HG02642 (cell line): ENCODE results near the gene PRKCB.
"Not testable (repeated sequence)": the region's sequence is repeated elsewhere in the genome, so short reads cannot be mapped to it uniquely, and the experiment has no call there.

ENCODE experiments used
- ATAC-seq: cut with Tn5 transposase; IDR thresholded peaks from one replicate; pipeline ENCODE4 v1.9.1; 2021; ENCODE audit warnings: mild to moderate bottlenecking; ENCODE audit not compliant: unreplicated experiment, poor library complexity

The PRKCB gene

DNA sequence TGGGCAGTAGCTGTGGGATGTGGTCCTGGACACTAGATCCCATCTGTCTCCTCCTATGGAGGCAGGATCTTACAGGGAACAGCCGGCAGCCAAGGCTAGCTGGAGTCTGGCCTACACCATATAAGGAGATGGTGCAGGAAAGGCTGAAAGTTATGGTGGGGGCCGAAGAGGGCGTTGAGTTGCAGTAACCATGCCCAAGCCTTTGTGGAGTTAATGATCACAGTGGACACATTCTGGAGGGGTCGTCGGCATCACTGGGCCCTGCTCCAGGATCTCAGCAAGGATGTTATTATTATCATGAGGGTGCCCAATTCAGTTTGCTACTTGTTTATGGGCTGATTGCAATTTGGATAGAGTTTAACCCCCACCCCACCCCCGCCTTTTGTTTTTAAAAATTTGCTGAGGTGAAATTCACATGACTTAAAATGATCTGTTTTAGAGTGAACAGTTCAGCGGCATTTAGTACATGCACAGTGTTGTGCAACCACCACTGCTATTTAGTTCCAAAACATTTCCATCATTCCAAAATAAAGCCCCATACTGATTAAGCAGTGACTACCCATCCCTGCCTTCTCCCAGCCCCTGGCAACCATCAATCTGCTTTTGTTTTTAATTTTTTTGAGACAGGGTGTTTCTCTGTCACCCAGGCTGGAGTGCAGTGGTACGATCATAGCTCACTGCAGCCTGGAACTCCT, 236.0 kb downstream of the PRKCB start:
- no peak for ATAC-seq

DNA sequence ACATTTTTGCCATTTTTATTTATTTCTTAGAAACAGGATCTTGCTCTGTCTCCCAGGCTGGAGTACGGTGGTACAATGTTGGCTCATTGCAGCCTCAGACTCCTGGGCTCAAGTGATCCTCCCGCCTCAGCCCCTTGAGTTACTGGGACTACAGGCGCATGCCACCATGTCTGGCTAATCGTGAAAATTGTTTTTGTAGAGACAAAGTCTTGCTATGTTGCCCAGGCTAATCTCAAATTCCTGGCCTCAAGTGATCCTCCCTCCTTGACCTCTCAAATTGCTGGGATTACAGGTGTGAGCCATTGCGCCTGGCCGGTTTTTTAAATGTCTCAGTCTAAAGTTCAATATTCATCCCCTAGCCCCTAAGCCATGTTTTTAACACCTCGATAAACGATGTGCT, 237.5 kb downstream of the PRKCB start:
- ATAC-seq, result no peak

DNA sequence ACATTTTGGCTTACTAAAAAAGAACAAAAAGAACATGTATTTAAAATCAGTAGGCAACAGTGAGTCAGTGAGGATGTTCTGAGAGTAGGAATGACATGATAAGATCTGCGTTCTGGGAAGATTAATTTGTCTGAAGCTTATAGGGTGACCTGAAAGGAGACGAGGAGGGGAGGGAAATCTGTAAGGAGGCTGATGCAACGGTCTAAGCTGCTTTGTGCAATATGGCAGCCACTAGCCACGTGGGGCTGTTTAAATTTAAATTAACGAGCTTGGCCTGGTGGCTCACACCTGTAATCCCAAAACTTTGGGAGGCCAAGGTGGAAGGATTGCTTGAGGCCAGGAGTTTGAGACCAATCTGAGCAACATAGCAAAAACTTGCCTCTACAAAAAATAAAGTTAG, 238.8 kb downstream of the PRKCB start:
- ATAC-seq, result no peak

DNA sequence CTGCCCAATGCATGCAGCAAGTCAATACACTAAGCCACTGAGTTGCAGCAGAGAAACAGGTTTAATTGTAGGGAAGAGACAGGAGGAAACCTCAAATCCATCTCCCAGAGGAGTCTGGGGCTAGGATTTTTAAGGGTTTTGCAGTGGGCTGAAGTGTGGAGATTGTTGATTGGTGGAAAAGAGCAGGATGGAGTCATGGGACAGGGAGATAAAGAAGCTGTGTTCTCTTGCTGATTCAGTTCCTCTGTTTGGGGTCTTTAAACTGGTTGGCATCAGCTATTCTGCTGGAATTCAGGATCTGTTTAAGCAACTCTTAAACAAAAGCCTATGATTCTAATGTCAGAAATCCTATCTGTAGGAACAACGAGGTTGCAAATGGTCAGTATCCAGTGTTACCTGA, 239.5 kb downstream of the PRKCB start:
- no peak for ATAC-seq

DNA sequence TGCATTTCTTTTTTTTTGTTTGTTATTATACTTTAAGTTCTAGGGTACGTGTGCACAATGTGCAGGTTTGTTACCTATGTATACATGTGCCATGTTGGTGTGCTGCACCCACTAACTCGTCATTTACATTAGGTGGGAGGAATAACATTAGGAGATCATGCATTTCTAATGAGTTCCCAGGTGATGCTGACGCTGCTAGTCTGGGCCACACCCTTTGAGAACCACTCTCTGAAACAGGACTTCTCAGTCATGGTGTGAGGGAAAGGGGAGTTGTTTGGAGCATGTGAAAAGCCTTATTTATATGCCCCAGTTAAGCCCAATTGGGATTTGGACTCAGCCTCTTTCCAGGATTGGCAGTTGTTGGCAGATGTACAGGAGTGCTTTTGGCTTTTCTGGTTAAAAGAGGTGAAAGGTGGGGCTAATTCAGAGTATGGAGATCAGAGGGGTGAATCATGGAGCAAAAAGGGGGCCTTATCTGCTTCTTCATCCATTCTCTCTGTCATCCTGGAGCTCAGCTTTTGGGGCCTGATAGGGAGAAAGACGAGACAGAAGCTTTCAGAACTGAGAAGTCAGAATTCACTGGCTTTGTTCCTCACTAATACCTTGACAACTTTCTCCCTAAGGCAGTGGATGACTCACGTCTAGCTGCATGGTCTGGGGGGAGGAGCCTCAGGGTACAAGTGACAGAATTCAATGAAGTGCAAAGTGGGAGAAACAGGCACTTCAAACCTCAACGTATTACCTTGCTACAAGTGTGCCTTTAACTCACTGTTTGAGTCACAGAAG, 240.3 kb downstream of the PRKCB start:
- no peak for ATAC-seq

DNA sequence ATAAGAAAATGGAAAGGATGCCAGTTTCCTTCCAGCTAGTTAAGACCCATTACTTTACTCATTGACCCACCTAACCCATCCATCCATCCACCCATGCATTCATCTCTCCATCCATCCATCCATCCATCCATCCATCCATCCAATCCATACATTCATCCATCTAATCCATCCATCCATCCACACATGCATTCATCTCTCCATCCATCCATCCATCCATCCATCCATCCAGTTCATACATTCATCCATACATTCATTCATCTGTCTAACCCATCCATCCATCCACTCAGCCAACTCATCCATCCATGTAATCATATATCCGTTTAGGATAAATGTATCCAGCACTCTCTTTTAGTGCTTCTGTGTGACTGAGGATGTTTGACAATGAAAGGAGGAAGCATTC, 241.5 kb downstream of the PRKCB start:
- ATAC-seq, result no peak

DNA sequence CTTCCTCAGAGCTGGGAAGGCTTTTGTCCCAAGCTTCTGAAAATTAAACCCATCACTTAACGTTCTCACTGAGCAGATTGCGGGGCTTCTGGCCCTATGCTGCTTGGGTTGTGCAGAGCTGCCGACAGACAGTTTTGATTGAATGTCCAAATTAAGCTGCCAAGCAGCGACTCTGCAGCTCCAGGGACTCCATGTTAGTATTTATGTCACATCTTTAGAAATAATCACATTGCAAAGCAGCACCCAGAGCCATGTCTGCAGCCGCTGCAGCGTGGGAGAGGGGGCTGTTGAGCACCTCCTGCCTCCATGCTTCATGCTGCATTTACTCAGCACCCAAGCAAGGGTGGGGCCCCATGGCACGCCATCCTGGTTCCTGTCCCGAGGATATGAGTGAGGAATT, 242.2 kb downstream of the PRKCB start:
- ATAC-seq, result no peak

DNA sequence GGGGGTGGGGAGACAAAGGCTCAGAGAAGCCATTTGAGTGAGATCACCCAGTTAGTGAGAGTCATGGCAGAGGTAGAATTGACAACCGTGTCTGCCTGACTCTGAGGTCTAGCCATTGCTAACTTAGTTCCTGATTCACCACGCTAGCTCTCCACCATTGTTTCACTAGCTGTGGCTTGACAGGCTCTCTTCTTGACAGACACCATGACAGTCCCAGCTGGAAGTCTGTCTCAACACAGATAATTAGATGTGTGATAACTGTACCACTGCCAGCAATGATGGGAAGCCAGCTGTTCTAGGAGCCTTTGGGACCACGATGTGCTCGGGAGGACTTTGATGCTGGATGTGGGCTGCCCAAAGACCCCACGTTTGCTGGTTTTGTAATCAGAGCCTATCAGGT, 249.9 kb downstream of the PRKCB start:
- no peak for ATAC-seq

DNA sequence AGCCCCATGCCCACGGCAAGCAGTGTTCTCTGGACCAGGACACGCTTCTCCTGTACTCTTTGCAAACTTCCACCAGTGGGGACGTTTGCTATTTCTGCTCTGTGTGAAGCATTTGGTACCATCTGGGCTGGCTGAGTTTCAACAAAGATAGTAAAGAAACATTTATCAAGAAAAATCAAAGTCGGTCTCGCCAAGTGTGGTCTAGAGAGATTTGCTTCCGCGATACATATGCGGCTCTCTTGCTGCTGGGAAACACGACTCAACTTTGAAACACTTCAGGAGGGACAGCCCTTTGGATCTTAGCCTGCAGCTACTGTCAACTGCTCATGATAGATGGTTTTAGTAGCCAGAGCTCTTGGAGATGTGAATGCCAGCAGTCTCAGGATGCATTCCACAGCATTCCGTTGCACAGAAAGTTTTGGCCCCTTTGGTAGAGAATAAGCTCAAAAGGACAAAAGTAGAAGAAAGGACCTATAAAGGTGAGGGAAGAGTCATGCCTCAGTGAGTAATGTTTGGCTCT, 252.2 kb downstream of the PRKCB start:
- no peak for ATAC-seq

DNA sequence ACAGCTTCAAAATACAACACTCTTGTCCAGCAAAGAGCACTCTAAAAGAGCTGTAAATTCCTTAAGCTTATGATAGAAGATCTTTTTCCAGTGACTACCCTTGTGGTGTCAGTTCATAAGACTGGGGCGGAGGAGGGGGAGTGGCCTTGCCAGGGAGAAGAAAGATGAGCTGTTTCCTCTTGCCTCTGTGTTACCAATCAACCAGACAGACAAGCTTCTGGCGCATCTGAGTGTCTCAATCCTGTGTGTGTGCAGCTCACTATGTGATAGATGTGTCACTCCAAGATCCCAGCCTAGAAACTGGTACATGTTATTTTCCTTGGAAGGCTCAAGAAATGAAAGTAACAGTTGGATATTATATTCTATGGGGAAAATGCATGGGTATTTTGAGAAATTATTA, 253.0 kb downstream of the PRKCB start:
- ATAC-seq, result no peak

DNA sequence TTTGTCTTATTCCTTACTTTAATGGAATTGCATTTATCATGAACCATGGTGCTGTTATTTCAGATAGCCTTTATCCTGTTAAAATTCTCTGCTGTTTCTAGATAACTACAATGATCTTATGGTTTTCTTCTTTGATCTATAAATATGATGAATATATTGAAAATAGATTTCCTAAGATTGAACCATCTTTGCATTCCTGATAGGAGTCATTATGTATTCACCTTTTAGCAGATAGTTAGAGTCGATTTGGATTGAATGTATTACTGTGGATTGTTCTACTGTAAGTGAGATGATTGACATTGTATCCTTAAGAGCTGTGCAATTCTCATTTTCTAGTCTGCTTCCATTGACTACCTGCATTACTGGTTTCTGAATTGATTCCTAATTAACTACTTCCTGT, 255.3 kb downstream of the PRKCB start:
- no peak for ATAC-seq

DNA sequence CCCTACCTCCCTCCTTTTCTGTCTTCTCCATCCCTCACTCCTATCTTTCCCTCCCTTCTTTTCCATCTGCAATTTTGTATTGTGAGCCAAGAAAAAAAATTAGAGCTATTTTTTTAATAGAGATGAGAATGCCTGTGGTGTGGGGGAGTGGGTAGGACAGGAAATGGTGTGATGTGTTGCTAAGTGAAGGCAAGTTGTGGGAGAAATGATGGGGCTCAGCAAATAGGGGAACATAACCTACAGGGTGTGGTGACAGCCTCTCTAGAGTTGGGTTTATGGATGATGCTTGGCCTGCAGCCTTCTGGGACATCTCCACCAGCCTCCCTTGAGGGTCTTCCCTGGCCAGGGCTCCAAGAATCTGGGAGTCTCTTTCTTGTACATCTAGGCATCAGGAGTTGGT, 257.3 kb downstream of the PRKCB start:
- ATAC-seq, result no peak

DNA sequence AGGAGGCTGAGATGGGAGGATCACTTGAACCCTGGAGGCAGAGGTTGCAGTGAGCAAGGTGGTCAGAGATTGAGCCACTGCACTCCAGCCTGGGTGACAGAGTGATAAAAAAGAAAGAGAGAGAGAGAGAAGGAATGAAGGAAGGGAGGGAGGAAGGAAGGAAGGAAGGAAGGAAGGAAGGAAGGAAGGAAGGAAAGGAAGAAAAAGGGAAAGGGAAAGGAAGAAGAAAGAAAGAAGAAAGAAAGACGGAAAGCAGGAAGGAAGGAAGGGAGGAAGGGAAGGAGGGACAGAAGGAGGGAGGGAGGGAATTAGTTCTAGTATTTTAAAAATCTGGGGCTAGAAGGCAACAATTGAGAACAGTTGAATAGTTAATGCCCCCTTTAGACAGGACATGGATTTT, 258.9 kb downstream of the PRKCB start:
- ATAC-seq, result no peak

DNA sequence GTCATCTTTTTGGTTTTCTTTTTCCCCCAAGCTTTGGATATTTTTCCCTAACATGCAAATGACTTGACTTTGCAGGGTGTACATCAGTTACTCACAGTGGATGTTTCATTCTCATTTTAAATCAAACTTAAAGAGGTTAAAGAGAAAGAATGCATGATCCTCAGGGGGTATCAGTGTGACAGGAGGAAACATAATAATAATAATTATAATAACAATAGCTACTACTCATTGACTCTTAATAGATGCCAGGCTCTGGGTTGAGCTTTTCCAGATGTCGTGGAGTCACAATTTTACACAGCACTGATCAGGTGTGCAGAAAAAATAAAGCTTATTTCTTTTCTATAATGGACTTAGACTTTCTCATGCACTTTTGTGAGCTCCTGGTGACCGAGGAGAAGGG, 263.1 kb downstream of the PRKCB start:
- ATAC-seq, result no peak

DNA sequence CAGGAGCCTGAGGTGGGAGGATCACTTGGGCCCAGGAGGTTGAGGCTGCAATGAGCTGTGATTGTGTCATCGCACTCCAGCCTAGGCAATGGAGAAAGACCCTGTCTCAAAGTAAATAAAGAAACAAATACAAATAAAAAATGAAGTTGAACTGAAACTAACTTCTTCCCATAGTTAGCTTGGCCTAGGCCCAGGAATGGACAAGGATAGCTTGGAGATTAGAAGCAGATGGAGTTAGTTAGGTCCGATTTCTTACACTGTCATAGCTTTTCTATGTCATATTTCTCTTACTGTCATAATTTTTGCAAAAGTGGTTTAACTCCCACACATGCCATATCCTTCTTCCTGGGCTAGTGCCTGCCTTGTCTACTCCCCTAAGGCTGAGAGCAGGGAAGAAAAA, 265.6 kb downstream of the PRKCB start:
- no peak for ATAC-seq

DNA sequence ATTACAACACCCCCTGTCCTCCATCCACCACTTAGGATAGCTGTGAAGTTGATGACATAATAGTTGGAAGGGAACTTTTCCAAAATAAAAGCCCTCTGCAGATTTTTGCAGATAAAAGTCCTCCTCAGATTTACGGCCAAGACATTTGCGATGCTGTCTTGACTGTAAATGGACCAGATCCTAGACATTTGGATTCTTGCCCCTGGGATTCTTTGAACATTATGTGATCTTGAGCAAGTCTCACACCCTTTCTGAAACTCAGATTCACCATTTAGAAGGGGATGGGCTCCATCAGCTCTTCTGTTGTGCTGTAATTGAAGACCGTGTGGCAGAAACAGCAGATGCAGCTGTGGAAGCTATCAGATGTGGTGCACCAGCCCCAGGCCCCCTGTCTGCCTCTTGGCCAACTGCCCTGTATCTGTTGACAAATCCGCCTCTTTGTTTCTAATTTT, 266.5 kb downstream of the PRKCB start:
- no peak for ATAC-seq

DNA sequence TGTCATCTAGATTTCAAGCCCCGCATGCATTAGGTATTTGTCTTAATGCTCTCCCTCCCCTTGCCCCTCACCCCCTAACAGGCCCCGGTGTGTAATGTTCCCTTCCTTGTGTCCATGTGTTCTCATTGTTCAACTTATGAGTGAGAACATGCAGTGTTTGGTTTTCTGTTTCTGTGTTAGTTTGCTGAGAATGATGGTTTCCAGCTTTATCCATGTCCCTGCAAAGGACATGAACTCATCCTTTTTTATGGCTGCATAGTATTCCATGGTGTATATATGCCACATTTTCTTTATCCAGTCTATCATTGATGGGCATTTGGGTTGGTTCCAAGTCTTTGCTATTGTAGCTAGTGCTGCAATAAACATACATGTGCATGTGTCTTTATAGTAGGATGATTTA, 269.7 kb downstream of the PRKCB start:
- ATAC-seq, result not testable (repeated sequence)

DNA sequence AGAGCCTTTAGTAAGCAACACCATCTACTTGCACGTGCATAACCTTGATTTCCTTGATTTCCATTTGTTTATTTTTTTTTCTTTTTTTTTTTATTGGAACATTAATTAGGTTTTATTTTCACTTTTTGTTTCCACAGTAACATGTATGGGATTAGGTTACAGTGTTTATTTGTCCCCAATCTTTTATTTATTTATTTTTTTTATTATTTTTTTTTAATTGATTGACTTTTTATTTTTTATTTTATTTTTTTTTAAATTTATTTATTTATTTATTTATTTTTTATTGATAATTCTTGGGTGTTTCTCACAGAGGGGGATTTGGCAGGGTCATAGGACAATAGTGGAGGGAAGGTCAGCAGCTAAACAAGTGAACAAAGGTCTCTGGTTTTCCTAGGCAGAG, 272.3 kb downstream of the PRKCB start:
- ATAC-seq, result not testable (repeated sequence)

DNA sequence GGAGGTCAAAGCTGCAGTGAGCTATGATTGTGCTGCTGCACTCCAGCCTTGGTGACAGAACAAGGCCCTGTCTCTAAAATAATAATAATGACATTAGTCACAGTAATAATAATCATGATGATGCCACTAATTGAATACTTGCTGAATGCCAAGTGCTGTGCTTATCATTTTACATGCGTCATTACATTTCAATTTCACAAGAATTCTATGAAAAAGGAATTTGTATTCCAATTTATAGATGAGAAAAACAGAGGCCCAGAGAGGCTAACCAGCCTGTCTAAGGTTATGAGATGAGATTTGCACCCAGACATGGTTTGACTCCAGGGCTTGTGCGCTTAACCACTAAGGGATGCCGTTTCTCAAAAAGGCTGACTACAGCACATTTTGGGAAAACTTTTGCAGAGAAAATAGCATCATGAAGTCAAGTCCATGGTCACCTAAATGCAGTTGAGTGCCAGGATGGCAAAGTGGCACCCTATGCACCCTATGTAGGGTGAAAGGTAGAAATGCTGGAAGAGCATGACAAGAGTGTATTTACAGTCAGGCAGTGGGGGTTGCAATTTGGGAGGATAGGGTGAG, 276.0 kb downstream of the PRKCB start:
- no peak for ATAC-seq

DNA sequence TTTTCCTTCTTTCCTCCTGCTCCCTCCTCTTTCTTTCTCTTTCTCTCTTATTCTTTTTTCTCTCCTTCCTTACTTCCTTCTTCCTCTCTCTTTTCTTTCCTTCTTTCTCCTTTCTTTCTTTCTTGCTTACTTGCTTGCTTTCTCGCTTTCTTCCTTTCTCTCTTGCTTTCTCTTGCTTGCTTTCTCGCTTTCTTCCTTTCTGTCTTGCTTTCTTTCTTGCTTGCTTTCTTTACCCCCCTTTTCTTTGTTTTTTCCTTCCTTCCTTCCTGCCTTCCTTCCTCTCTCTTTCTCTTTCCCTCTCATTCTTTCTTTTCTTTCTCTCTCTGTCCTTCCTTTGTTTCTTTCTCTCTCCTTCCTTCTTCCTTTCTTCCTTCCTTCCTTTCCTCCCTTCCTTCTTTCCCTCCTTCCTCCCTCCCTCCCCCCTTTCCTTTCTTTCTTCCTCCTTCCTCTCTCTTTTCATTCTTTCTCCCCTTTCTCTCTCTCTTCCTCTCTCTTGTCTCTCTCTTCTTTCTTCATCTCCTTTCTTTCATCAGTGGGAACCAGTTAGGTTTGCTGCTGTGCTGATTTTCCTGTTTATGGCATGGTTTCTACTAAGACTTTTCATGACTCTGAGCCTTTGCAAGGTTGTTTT, 277.4 kb downstream of the PRKCB start:
- no peak for ATAC-seq

DNA sequence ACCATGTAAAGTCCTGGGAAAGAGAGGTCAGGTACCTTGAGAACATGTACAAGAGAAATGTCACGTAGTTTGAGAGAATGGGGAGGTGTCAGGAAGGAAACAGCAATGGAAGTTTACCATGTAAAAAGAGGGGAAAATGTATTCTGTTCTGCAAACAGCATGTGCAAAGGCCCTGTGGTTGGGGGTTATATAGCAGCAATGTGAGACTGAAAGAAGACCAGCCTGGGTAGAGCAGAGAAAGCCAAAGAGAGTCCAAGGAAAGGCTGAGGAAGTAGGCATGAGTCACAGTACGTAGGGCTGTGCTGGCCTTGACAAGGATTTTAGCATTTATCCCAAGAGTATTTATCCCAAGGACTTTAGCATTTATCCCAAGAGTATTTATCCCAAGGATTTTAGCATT, 279.1 kb downstream of the PRKCB start:
- no peak for ATAC-seq
